Suppressor macrophage treated with lipopolysaccharide for 4 hours (primary cell): ENCODE measurements around the gene USP5.

Experiments used
- DNase-seq: peaks from one replicate; pipeline ENCODE4 v3.0.0-alpha.2; 2020

The USP5 gene, protein sequence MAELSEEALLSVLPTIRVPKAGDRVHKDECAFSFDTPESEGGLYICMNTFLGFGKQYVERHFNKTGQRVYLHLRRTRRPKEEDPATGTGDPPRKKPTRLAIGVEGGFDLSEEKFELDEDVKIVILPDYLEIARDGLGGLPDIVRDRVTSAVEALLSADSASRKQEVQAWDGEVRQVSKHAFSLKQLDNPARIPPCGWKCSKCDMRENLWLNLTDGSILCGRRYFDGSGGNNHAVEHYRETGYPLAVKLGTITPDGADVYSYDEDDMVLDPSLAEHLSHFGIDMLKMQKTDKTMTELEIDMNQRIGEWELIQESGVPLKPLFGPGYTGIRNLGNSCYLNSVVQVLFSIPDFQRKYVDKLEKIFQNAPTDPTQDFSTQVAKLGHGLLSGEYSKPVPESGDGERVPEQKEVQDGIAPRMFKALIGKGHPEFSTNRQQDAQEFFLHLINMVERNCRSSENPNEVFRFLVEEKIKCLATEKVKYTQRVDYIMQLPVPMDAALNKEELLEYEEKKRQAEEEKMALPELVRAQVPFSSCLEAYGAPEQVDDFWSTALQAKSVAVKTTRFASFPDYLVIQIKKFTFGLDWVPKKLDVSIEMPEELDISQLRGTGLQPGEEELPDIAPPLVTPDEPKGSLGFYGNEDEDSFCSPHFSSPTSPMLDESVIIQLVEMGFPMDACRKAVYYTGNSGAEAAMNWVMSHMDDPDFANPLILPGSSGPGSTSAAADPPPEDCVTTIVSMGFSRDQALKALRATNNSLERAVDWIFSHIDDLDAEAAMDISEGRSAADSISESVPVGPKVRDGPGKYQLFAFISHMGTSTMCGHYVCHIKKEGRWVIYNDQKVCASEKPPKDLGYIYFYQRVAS

DNA sequence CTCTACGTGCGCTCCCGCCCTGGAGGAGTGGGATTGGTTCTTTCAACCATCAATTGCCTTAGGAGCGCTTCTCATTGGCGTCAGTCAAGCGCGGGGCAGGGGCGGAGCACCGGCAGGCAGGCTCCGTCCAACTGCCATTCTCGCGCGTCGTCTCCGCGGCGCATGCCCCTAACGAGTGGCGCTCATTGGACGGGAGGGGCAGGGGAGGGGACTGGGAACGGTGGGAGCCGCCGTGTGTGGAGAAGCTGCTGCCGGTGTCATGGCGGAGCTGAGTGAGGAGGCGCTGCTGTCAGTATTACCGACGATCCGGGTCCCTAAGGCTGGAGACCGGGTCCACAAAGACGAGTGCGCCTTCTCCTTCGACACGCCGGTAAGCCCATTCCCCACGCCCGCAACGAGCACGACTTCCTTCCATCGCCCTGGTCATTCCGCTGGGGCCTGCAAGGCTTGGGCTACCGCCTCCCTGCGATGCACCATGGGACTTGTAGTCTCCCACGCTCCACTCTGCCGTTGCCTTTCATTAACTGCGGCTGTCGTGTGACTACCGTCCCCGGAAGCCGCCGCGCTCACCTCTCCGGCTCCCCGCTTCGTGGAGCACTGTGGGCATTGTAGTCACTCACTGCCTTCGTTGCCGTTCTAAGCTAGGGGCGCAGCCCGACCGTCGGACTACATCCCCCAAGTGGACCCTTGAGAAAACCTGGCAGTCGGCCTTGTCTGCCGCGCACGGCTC lies at the start of gene USP5:
Gene USP5 (plus strand): TSS at position 230 of the 730 bp plus-strand sequence. CDS start 30 bp downstream, at position 260.
- peak; percentile 100 for DNase-seq

DNA sequence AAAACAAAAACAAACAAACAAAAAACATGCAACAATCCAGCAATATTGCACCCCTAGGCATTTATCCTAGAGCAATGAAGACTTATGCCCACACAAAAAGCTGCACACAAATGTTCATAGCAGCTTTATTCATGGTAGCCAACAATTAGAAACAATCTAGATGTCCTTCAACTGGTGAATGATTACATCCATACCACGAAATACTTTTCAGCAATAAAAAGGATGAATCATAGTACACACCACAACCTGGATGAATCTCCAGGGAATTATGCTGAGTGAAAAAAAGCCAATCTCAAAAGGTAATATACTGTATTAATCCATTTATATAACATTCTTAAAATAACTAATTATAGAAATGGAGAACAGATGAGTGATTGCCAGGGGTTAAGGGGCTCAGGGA lies 44.8 kb upstream of the USP5 start:
- no peak for DNase-seq

DNA sequence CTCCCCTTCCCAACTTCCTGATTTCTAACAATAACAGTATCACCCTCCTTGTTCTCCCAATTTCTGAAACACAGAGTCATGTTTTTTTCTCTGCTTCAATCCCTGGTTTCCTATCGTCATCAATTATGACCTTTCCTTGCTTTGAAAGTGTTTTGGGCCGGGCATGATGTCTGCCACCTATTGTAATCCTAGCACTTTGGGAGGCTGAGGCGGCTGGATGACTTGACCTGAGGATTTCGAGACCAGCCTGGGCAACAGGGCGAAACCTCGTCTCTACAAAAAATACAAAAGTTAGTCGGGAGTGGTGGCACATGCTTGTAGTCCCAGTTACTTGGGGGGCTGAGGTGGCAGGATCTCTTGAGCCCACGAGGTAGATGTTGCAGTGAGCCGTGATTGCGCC lies 42.9 kb upstream of the USP5 start:
- DNase-seq: no peak

DNA sequence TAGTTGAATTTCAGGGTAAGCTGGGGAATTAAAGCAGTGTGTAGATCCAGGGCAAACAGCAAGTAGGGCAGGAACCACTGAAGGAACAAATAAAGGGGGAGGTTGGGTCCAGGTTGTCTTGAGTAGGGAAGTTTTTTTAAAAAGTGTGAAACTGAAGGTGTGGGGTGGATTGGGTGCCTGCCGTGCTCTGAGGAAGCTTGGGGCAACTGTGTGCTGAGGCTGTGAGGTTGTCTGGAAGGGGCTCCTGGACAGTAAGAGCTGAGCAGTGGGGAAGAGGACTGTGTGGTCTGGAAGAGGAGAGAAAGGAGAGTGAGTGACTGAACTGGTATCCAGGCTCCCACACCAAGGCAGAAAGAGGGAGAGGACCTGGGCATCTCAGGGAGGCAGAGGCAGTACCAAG lies 41.2 kb upstream of the USP5 start:
- DNase-seq: no peak

DNA sequence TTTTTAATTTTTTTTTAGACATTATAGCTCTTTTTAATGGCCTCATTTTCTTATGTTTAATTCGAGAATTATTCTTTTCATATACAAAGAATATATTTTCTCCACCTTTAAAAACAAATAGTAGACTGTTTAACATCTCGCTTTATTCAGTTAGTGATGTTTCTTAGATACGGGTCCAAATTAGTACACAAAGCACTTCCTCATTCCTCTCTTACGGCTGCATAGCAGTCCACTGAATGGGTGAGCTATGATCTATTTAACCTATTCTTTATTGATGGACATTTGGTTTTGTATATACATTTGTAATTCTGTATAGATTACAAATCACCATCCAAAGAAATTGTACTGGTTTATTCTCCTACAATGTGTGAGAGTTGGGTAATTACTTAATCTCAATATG lies 38.6 kb upstream of the USP5 start:
- no peak for DNase-seq

DNA sequence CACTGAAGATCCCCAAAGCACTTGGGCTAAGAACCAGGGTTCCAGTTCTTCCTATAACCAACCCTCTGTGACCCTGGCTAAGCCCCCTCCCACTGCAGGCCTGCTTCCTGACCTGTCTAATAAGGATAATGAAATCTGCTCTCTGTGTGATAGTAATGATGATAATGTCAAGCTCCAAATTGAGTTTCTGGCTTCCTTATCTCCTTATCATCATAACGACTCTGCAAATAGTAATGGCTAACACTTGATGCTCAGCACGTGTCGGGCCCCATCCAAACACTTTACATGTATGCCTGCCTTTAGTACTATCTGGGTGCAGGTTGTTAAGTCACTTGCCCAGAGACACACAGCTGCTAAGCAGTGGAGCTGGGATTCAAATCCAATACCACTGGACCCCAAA lies 35.4 kb upstream of the USP5 start:
- no peak for DNase-seq

DNA sequence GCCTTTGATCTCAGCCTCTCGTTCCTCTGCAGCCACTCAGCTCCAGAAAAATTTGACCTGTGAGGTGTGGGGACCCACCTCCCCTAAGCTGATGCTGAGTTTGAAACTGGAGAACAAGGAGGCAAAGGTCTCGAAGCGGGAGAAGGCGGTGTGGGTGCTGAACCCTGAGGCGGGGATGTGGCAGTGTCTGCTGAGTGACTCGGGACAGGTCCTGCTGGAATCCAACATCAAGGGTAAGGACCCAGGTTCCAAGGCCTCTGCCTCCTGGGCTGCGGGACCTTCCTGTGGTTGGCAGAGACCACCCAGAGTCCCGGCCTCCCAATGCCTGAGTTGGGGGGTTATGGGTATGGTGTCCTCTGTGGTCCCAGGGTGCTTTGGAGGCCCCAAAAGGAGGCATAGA lies 34.9 kb upstream of the USP5 start:
- no peak for DNase-seq

DNA sequence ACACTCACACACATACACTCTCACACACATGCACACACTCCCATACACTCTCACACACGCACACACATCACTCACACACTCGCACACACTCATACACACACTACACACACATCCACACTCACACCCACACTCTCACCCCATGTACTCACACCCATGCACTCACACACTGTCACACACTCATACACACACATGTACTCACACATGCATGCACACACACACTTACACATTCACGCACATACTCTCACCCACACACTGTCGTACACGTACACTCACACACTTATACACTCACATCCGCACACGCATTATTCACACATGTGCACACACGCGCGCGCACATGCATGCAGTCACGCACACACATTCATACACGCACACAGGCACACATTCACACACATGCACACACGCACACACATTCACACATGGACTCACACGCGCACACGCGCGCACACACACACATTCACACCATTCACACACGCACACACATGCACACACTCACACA lies 34.2 kb upstream of the USP5 start:
- no peak for DNase-seq

DNA sequence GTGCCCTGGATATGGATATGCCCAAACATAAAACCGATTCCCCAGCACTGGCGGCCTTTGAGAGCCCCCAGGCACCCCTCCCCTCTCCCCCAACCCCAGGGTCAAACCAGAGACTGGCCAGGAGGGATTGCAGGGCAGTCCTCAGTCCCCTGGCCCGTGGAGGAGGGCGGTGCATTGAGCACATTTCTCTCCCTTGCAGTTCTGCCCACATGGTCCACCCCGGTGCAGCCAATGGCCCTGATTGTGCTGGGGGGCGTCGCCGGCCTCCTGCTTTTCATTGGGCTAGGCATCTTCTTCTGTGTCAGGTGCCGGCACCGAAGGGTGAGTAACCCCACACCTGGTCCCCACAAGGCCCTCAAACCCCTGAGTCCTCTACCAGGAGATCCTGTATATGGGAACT lies 33.7 kb upstream of the USP5 start:
- DNase-seq: no peak

DNA sequence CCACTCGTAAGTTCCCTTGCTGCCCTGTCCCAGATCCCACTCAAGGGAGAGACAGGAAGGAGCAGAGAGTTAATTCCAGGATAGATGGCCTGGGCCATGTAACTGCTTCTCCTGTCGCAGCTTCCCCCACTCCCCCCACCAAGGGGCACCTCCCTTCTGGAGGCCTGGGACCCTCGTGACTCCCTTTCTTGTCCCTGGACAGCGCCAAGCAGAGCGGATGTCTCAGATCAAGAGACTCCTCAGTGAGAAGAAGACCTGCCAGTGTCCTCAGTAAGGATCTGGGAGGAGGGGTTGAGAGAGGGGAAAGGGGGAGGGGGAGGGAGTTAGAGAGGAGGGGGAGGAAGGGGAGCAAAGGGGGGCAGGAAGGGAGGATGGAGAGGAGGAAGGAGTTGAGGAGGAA lies 33.3 kb upstream of the USP5 start:
- DNase-seq: no peak

DNA sequence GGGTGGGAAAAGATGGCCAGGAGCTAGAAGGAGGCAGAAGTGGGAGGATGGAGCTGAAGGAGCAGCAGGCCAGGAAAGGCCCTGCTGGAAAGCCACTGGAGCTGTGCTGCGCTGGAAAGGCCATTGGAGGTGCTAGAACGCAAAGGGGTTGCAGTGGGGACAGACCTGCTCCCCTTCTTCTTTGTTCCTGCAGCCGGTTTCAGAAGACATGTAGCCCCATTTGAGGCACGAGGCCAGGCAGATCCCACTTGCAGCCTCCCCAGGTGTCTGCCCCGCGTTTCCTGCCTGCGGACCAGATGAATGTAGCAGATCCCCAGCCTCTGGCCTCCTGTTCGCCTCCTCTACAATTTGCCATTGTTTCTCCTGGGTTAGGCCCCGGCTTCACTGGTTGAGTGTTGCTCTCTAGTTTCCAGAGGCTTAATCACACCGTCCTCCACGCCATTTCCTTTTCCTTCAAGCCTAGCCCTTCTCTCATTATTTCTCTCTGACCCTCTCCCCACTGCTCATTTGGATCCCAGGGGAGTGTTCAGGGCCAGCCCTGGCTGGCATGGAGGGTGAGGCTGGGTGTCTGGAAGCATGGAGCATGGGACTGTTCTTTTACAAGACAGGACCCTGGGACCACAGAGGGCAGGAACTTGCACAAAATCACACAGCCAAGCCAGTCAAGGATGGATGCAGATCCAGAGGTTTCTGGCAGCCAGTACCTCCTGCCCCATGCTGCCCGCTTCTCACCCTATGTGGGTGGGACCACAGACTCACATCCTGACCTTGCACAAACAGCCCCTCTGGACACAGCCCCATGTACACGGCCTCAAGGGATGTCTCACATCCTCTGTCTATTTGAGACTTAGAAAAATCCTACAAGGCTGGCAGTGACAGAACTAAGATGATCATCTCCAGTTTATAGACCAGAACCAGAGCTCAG lies 32.6 kb upstream of the USP5 start:
- no peak for DNase-seq

DNA sequence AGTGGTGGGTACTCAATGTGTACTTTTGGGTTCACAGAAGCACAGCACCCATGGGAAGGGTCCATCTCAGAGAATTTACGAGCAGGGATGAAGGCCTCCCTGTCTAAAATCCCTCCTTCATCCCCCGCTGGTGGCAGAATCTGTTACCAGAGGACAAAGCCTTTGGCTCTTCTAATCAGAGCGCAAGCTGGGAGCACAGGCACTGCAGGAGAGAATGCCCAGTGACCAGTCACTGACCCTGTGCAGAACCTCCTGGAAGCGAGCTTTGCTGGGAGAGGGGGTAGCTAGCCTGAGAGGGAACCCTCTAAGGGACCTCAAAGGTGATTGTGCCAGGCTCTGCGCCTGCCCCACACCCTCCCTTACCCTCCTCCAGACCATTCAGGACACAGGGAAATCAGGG lies 31.8 kb upstream of the USP5 start:
- no peak for DNase-seq

DNA sequence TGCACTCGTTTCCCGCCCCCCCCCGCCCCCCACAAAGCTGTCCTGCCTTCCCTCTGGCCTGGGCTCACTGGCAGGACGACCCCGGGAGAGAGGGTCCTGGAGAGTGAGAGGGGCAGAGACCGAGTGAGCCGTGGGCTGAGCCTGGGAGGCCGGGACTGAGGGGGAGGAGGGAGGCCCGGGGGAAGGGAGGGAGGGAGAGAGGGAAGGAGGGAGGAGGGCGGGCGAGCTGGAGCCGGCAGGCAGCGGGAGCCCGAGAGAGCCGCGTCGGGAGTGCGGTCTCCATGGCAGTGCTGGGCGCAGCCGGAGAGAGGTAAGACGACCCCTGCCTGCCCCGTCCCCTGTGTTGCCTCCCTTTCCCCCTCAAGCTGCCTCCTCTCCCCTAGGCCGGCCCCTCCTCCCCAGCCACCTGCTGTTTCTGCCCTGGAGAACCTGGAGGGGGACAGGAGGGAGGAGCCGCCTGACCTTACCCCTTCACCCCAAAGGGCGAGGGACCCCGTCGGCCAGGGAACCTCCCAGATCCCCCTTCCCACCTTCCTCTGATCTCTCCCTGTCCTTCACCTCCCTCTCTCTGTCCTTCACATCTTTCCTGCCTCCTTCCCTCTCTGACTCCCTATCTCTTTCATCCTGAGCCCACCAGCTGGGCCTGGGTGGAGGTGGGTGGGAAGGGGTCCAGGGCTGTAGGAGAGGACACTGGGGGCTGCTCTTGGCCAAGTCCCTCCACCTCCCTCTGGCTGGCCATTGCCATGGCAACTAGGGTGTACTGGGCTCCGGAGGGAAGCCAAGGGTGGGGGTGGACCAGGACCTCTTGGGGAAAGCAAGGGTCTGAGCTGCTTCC lies 30.1 kb upstream of the USP5 start, which contains the start of gene GPR162:
Gene GPR162 (plus strand): TSS at position 231 of the 835 bp plus-strand sequence. CDS start 2,078 bp downstream, outside the sequence.
- DNase-seq: peak; percentile 31

DNA sequence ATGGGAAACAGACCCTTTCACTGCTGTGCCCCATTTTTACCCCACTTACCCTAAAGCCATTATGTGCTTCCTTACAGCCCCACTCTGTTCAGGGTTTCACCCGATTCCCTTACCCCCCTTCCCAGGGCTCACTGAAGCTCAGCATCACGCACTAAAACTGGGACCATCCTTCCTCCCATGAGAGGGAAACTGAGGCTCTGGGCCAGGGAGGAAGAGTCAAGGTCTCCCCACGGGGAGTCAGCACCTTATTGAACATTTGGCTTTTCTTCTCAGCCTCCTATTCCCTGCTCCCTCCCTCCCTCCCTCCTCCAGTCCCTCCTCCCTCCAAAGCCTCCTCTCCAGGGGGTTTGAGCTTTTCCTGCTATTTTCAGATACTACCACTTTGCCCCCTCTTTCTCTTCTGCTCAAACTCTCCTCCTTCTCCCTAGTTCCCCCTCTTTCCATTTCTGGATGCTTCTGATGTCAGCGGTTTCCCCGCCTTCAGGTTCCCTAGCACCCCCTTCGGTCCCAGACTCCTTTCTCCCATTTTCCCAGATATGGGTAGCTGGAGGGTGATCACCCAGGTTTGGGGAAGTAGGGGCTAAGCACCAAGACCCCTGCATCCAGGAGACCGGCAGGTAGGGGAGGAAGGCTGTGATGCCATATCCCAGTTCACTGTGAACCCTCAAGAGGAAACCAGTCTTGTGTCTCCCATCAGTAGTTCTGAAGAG lies 29.4 kb upstream of the USP5 start:
- DNase-seq: no peak

DNA sequence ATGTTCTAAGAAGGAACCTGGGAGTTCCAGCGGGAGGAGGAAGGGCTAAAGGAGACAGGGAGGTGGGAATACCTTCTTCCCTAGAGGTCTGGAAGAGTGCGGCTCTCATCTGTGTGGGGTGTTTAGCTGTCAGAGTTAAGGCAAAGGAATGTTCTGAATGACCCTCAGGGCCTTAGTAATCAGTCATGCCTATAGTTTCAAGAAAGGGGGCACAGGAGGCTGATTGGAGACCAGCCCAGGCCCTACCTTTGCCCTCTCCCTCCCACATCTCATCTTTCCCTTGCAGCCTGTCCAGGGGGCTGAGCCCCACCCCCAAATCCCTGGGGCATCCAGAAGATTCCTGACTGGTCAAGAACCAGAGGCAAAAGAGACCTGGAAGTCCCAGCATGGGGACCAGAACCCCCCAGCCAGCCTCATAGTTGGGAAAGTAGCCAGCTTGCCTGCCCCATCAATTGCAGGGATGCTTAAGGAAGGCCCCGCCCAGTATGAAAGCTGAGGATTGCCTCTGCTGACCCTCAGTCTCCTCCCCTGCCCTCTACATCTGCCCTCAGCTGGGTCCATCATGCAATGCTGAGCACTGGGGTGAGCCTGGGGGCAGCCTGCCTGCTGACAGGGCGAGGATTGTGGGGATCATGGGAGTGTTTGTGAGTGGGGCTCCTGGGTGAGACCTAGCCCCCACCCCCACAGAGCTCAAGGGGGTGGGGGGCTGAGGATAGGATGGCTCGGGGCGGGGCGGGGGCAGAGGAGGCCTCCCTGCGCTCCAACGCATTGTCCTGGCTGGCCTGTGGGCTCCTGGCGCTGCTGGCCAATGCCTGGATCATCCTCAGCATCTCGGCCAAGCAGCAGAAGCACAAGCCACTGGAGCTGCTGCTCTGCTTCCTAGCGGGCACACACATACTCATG lies 28.5 kb upstream of the USP5 start:
- no peak for DNase-seq

DNA sequence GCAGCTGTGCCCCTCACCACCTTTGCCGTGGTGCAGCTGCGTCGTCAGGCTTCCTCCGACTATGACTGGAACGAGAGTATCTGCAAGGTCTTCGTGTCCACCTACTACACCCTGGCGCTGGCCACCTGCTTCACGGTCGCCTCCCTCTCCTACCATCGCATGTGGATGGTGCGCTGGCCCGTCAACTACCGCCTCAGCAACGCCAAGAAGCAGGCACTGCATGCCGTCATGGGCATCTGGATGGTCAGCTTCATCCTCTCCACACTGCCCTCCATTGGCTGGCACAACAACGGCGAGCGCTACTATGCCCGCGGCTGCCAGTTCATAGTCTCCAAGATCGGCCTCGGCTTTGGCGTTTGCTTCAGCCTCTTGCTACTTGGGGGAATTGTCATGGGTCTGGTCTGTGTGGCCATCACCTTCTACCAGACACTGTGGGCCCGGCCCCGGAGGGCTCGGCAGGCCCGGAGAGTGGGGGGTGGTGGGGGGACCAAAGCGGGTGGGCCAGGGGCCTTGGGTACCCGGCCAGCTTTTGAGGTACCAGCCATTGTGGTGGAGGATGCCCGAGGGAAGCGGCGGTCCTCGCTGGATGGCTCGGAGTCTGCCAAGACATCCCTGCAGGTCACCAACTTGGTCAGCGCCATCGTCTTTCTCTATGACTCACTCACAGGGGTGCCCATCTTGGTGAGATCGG lies 27.7 kb upstream of the USP5 start:
- DNase-seq: no peak

DNA sequence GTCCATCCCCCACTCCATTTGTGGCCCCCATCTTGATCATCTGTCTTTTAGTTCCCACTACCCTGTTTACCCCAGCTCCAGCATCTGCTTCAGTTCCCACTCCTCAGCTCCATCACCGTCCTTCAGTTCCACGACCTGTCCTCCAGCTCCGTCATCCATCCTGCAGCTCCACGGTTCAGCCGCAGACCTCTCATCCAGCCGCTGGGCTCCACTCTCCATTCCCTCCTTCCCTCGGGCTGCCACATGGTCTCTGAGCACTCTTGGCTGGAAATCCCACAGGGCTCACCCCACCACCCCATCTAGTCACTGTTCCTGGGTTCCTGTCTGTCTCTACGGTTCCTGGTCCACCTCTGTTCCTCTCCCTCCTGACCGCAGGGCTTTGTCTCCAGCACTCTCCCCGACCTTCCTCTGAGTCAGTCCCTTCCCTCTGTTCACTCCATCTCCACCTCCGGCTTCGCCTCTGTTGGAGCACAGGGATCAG lies 27.0 kb upstream of the USP5 start:
- DNase-seq: no peak

DNA sequence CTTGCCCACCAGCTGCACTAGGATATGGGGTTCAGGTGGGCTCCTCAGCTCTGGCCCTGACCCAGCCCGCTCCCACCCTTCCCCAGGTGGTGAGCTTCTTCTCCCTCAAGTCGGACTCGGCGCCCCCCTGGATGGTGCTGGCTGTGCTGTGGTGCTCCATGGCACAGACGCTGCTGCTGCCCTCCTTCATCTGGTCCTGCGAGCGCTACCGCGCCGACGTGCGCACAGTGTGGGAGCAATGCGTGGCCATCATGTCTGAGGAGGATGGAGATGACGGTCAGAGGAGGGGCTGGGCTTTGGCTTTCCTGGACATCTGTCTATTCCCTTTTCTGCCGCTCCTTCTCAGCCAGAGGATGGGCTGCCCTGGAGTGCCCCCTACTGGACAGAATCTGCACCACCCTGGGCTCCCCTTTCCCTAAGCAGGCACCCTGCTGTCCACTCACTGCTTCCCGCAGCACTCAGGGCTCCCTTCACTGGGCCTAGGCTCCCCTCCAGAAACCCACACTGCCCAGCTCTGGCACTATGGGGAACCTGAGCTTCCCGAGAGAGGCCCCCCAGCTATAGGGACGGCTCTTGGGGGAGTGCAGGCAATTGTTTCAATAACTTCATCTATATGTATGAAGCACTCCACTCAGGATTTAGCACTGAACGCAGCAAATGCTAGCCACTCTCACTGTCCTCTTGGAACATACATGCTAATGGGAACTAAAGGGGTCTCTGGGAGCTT lies 26.4 kb upstream of the USP5 start:
- peak; percentile 92 for DNase-seq
